Measurements from ENCODE around the gene IFT43. TPM values are rescaled to one million over a fixed set of nuclear protein-coding genes. Genes with fewer than 3 reads are reported as not detected.

IFT43 gene
- total and polyA plus RNA-seq, 2 donors (not counting 3 experiments of a cell fraction or from before 2014, with no cell fraction given), result 22.3 to 39.0 TPM

DNA sequence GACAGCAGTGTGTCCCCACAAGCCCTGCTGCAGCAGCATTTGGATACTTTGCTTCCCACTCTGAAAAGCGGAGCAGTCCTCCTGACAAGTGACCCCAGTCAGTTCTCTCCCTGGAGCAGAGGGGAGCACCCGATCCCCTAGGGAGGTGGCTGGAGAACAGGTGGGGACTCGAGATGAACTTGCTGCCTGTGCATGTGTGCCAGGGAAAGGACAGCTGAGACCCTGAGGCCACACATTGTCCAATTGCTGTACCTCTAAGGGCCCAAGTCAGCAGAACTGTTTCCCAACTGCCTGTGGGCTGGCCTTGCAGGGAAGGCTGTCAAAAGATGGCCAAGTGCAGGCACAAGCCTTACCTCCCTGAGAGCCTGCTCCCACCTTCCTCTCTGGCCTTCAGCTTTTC, 55.1 kb downstream of the IFT43 start:
- no TSS peak for BruUV-seq (replicated peaks)
- dilution Hi-C loops (cut with MboI; ENCODE audit: extremely low pct_ligation_motif_present, low sequenced_read_pairs) (no loop called here), intact Hi-C loops (cut with micrococcal nuclease) (loop anchor here (1.0 kb wide), 1 partner anchor 24 kb away; no protein-coding TSS in a partner anchor)
- Histone ChIP-seq H3K4me1 (ENCODE audit: control insufficient read depth, extremely low read depth, insufficient read depth, low read length) (no peaks in the 10 kb centered on the region), H4K20me1 (replicated peaks; ENCODE audit: control insufficient read depth, extremely low read depth, insufficient read depth, low read length) (no peaks in the 10 kb centered on the region), H3K27ac (ENCODE audit: insufficient read depth, low read depth, low read length) (no peak overlapping the region), H2AFZ (ENCODE audit: low read depth, low read length) (no peak overlapping the region), H3K9me1 (replicated peaks; ENCODE audit: control insufficient read depth, extremely low read depth, insufficient read depth, low read length) (no peaks in the 10 kb centered on the region), H3K27me3 (ENCODE audit: control insufficient read depth in 2 of 2, insufficient read depth in 2 of 2, low read length in 2 of 2) (no peaks in the 10 kb centered on the region), H3K4me2 (ENCODE audit: insufficient read depth, low read length) (no peak overlapping the region), H3K9ac (replicated peaks; ENCODE audit: extremely low read depth, insufficient read depth, low read length) (no peak overlapping the region), H3K9me3 (replicated peaks; ENCODE audit: control insufficient read depth, insufficient read depth, low read length) (no peaks in the 10 kb centered on the region), H3K4me3 (replicated peaks in 1 of 3; ENCODE audit: insufficient read depth in 1 of 3, low read depth in 1 of 3, low read length in 3 of 3) (no peak overlapping the region), H3K79me2 (ENCODE audit: control insufficient read depth, insufficient read depth, low read length) (no peaks in the 10 kb centered on the region), H3K36me3 (ENCODE audit: control insufficient read depth in 2 of 2, extremely low read depth in 1 of 2, insufficient read depth in 2 of 2, low read length in 2 of 2) (peaks cover 0 to 2% of the 10 kb centered on the region in 2 experiments)
- no peak for DNase-seq (ENCODE audit: low read depth, low spot score)
- TF ChIP-seq POLR2A (IDR thresholded peaks at IDR 0.05; ENCODE audit: low read depth, low read length), result no peak
- TF ChIP-seq MYC (IDR thresholded peaks at IDR 0.05; ENCODE audit: low read depth, low read length), result no peak
- TF ChIP-seq, protein P1, sequence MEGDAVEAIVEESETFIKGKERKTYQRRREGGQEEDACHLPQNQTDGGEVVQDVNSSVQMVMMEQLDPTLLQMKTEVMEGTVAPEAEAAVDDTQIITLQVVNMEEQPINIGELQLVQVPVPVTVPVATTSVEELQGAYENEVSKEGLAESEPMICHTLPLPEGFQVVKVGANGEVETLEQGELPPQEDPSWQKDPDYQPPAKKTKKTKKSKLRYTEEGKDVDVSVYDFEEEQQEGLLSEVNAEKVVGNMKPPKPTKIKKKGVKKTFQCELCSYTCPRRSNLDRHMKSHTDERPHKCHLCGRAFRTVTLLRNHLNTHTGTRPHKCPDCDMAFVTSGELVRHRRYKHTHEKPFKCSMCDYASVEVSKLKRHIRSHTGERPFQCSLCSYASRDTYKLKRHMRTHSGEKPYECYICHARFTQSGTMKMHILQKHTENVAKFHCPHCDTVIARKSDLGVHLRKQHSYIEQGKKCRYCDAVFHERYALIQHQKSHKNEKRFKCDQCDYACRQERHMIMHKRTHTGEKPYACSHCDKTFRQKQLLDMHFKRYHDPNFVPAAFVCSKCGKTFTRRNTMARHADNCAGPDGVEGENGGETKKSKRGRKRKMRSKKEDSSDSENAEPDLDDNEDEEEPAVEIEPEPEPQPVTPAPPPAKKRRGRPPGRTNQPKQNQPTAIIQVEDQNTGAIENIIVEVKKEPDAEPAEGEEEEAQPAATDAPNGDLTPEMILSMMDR (IDR thresholded peaks at IDR 0.05; ENCODE audit: extremely low read depth in 1 of 2, insufficient read depth in 1 of 2, low read depth in 1 of 2, low read length in 2 of 2), result no peak
- TF ChIP-seq JUN (IDR thresholded peaks at IDR 0.05; ENCODE audit: borderline replicate concordance, insufficient read depth, insufficient read length, low read depth), result no peak
- CTCF ChIA-PET, result interaction anchor here (0.8 to 3.1 kb wide), 3 partner anchors 10 to 347 kb away, joined by 3 to 17 read pairs (median 5); no protein-coding TSS in a partner anchor
- POLR2A ChIA-PET, result no interaction called here
- FAIRE-seq, result no peak

DNA sequence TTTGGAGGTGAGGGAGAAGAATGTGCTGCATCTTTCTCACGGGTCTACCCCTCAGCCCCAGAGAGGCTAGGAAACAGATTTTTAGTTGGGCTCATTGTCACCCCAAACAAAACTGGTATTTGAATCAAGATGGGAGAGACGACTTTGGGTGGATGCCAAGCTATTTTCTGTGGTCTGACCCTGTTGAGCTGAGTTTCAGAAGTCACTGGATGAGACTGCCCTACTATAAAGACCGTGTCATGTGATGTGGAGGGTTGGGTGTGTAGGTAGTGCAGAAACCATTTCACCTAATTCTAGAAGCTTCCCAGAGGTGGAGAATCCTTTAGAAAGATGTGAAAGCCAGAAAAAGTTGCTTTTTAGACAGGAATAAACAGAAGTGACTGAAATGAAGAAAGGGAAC, 60.2 kb downstream of the IFT43 start:
- H3K36me3 ChIP-seq (ENCODE audit: control insufficient read depth in 2 of 2, extremely low read depth in 1 of 2, insufficient read depth in 2 of 2, low read length in 2 of 2), result peaks cover 0 to 2% of the 10 kb centered on the region in 2 experiments
- CTCF ChIA-PET, result interaction anchor here (2.0 kb wide), 1 partner anchor 337 kb away, joined by 6 read pairs; no protein-coding TSS in a partner anchor

More for the DNA sequence above, 60.2 kb downstream of the IFT43 start:
- Histone ChIP-seq H3K4me1 (ENCODE audit: control insufficient read depth, extremely low read depth, insufficient read depth, low read length) (no peaks in the 10 kb centered on the region), H3K27ac (ENCODE audit: insufficient read depth, low read depth, low read length) (no peak overlapping the region), H3K27me3 (ENCODE audit: control insufficient read depth in 2 of 2, insufficient read depth in 2 of 2, low read length in 2 of 2) (no peaks in the 10 kb centered on the region), H2AFZ (ENCODE audit: low read depth, low read length) (no peak overlapping the region), H3K4me2 (ENCODE audit: insufficient read depth, low read length) (no peak overlapping the region), H3K4me3 (replicated peaks in 1 of 3; ENCODE audit: insufficient read depth in 1 of 3, low read depth in 1 of 3, low read length in 3 of 3) (no peak overlapping the region), H3K9me1 (replicated peaks; ENCODE audit: control insufficient read depth, extremely low read depth, insufficient read depth, low read length) (no peaks in the 10 kb centered on the region), H3K9me3 (replicated peaks; ENCODE audit: control insufficient read depth, insufficient read depth, low read length) (no peaks in the 10 kb centered on the region), H4K20me1 (replicated peaks; ENCODE audit: control insufficient read depth, extremely low read depth, insufficient read depth, low read length) (no peaks in the 10 kb centered on the region), H3K9ac (replicated peaks; ENCODE audit: extremely low read depth, insufficient read depth, low read length) (no peak overlapping the region), H3K79me2 (ENCODE audit: control insufficient read depth, insufficient read depth, low read length) (no peaks in the 10 kb centered on the region)
- TF ChIP-seq POLR2AphosphoS5 (IDR thresholded peaks at IDR 0.05; ENCODE audit: insufficient read depth, low read depth, low read length), result no peak
- TF ChIP-seq EZH2 (IDR thresholded peaks at IDR 0.05; ENCODE audit: borderline replicate concordance, low read depth, low read length, severe bottlenecking), result no peak
- no peak for TF ChIP-seq JUN (IDR thresholded peaks at IDR 0.05; ENCODE audit: borderline replicate concordance, insufficient read depth, insufficient read length, low read depth)
- no peak for TF ChIP-seq GATA2 (IDR thresholded peaks at IDR 0.05; ENCODE audit: insufficient read depth, insufficient read length, low read depth, low read length)
- TF ChIP-seq, protein P2, sequence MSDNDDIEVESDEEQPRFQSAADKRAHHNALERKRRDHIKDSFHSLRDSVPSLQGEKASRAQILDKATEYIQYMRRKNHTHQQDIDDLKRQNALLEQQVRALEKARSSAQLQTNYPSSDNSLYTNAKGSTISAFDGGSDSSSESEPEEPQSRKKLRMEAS (IDR thresholded peaks at IDR 0.05; ENCODE audit: insufficient read depth, insufficient read length), result no peak
- no peak for TF ChIP-seq MYC (IDR thresholded peaks at IDR 0.05; ENCODE audit: low read depth, low read length)
- TF ChIP-seq, protein P1 (IDR thresholded peaks at IDR 0.05; ENCODE audit: extremely low read depth in 1 of 2, insufficient read depth in 1 of 2, low read depth in 1 of 2, low read length in 2 of 2), result no peak
- no peak for TF ChIP-seq POLR2A (IDR thresholded peaks at IDR 0.05; ENCODE audit: low read depth, low read length)
- TF ChIP-seq FOS (IDR thresholded peaks at IDR 0.05; ENCODE audit: borderline replicate concordance, insufficient read depth, low read length), result no peak
- BruUV-seq (replicated peaks), result no TSS peak
- intact Hi-C loops (cut with micrococcal nuclease) (no loop called here), dilution Hi-C loops (cut with MboI; ENCODE audit: extremely low pct_ligation_motif_present, low sequenced_read_pairs) (no loop called here)
- DNase-seq (ENCODE audit: low read depth, low spot score) (no peak), FAIRE-seq (no peak)
- POLR2A ChIA-PET, result no interaction called here
